HepG2 (cell line): ENCODE data around the gene ADGRD1. TPM values are rescaled to one million over a fixed set of nuclear protein-coding genes. Genes with fewer than 3 reads are reported as not detected.

Experiments
- ATAC-seq: fragments of 200-7000 bp; cut with Tn5 transposase; 3 replicates; pipeline ENCODE4 v1.9.1; 2020; ENCODE audit warnings: mild to moderate bottlenecking, moderate library complexity
- BruUV-seq: library from RNA; stranded (reverse); fragments of 400-500 nt; replicated peaks from 2 replicates; lab custom pipeline; 2021; lab: Mats Ljungman, UMichigan
- CTCF ChIA-PET: fragments of 300-600 bp; formaldehyde crosslinking; extraction: SDS; loops from one replicate; lab custom pipeline; 2021; ENCODE audit warnings: low total read pairs, inconsistent platforms, low intra/inter-chr PET ratio; lab: Yijun Ruan, JAX
- POLR2A ChIA-PET: fragments of 350-600 bp; sonication (Branson Sonifier 250); formaldehyde crosslinking; loops from one replicate; lab custom pipeline; 2020; ENCODE audit warnings: antibody characterized with exemption, inconsistent platforms; lab: Yijun Ruan, JAX
- DNase-seq: peaks from one replicate; pipeline ENCODE4 v3.0.0-alpha.2; 2015; ENCODE audit warnings: low spot score
- FAIRE-seq: peaks from 3 replicates; lab custom pipeline; 2011; peaks lifted over from hg19 to GRCh38; lab: Jason Lieb, UNC
- H2AFZ ChIP-seq: one replicate; pipeline ENCODE4 v1.6.1; 2011; ENCODE audit warnings: low read length, inconsistent platforms
- H3K27ac ChIP-seq: fragments of 300-600 bp; 3 replicates; pipeline ENCODE4 v1.8.0; 2011; ENCODE audit warnings: mixed run types, mild to moderate bottlenecking, mixed read lengths, low read length, inconsistent platforms; ENCODE audit not compliant: insufficient read depth; ENCODE audit errors: extremely low read length
- H3K27me3 ChIP-seq, 2 experiments: fragments of 200-600 bp in 1 of 2; 2 replicates in 1 of 2; 3 replicates in 1 of 2; pipeline versions ENCODE4 v1.6.0 to v1.8.0; 2011; ENCODE audit warnings: low read length in 2 of 2, mild to moderate bottlenecking in 2 of 2, moderate library complexity in 2 of 2, inconsistent platforms in 1 of 2; ENCODE audit not compliant: insufficient read depth in 2 of 2, control insufficient read depth in 1 of 2
- H3K36me3 ChIP-seq, 2 experiments: fragments of 200-600 bp in 1 of 2; replicated peaks in 1 of 2; 2 replicates in 1 of 2; 3 replicates in 1 of 2; pipeline versions ENCODE4 v1.5.1 to v1.8.0; 2011; ENCODE audit warnings: low read length in 2 of 2, inconsistent platforms in 1 of 2; ENCODE audit not compliant: insufficient read depth in 2 of 2, control insufficient read depth in 1 of 2
- H3K4me1 ChIP-seq: 2 replicates; pipeline ENCODE4 v1.5.1; 2012; ENCODE audit warnings: low read length, inconsistent platforms; ENCODE audit not compliant: insufficient read depth
- H3K4me2 ChIP-seq: 2 replicates; pipeline ENCODE4 v1.6.0; 2011; ENCODE audit warnings: low read depth, low read length, inconsistent platforms
- H3K4me3 ChIP-seq, 3 experiments: fragments of 200-600 bp in 1 of 3; sonication (generic), shearing (Covaris generic) in 1 of 3; replicated peaks in 1 of 3; 2 replicates each; pipeline ENCODE4 v1.5.1; 2011 to 2016; ENCODE audit warnings: low read length in 3 of 3, inconsistent platforms in 2 of 3, low read depth in 2 of 3, mild to moderate bottlenecking in 2 of 3, control low read depth in 1 of 3, mixed read lengths in 1 of 3; ENCODE audit not compliant: insufficient read depth in 1 of 3
- H3K79me2 ChIP-seq: one replicate; pipeline ENCODE4 v1.6.1; 2011; ENCODE audit warnings: low read length, inconsistent platforms; ENCODE audit not compliant: insufficient read depth
- H3K9ac ChIP-seq: 2 replicates; pipeline ENCODE4 v1.6.0; 2011; ENCODE audit warnings: mild to moderate bottlenecking, low read depth, low read length, inconsistent platforms; ENCODE audit not compliant: insufficient read depth
- H3K9me3 ChIP-seq: 2 replicates; pipeline ENCODE4 v1.5.1; 2012; ENCODE audit warnings: mild to moderate bottlenecking, low read length
- H4K20me1 ChIP-seq: 2 replicates; pipeline ENCODE4 v1.6.0; 2011; ENCODE audit warnings: inconsistent platforms, mild to moderate bottlenecking, low read length, moderate library complexity; ENCODE audit not compliant: insufficient read depth
- AGO1 ChIP-seq: fragments of 200-400 bp; formaldehyde crosslinking; IDR thresholded peaks from 2 replicates; pipeline ENCODE4 v1.6.1; 2017; ENCODE audit warnings: mild to moderate bottlenecking, low read depth, low read length, moderate library complexity; ENCODE audit not compliant: poor library complexity, severe bottlenecking
- BCL6 ChIP-seq: IDR thresholded peaks from 2 replicates; pipeline ENCODE4 v1.6.1; 2016; ENCODE audit warnings: missing genetic modification reagents, missing compliant biosample characterization
- CSRNP2 ChIP-seq: sonication (generic); formaldehyde crosslinking; conservative IDR thresholded peaks from 2 replicates; pipeline ENCODE4 v1.8.0; 2022; ENCODE audit warnings: low read depth, missing genetic modification reagents
- MED8 ChIP-seq: sonication (generic); formaldehyde crosslinking; IDR thresholded peaks from 2 replicates; pipeline ENCODE4 v1.8.1; 2023; ENCODE audit warnings: mild to moderate bottlenecking, missing genetic modification reagents; ENCODE audit not compliant: insufficient replicate concordance
- NKX3-1 ChIP-seq: sonication (generic); formaldehyde crosslinking; IDR thresholded peaks from 2 replicates; pipeline ENCODE4 v1.5.0; 2020; ENCODE audit warnings: missing genetic modification reagents
- PHF5A ChIP-seq: IDR thresholded peaks from one replicate; pipeline ENCODE4 v1.6.1; 2018; ENCODE audit warnings: low read depth, missing genetic modification reagents; ENCODE audit not compliant: unreplicated experiment
- SMYD3 ChIP-seq: sonication (generic); formaldehyde crosslinking; IDR thresholded peaks from 2 replicates; pipeline ENCODE4 v1.8.1; 2023; ENCODE audit warnings: mild to moderate bottlenecking, missing genetic modification reagents
- SP140L ChIP-seq: sonication (generic); formaldehyde crosslinking; IDR thresholded peaks from 2 replicates; pipeline ENCODE4 v1.4.0; 2020; ENCODE audit warnings: missing genetic modification reagents, borderline replicate concordance
- TBL1XR1 ChIP-seq: fragments of 150-350 bp; IDR thresholded peaks from 2 replicates; pipeline ENCODE4 v1.6.1; 2014; ENCODE audit warnings: borderline replicate concordance, low read length; ENCODE audit not compliant: partially characterized antibody
- TCF12 ChIP-seq, 2 experiments: fragments of 450-650 bp in 1 of 2; sonication (generic) in 1 of 2; formaldehyde crosslinking in 1 of 2; IDR thresholded peaks; 2 replicates each; pipeline versions ENCODE4 v1.6.1 to v1.8.0; 2017 to 2022; ENCODE audit warnings: antibody characterized with exemption in 1 of 2, mild to moderate bottlenecking in 1 of 2, missing genetic modification reagents in 1 of 2, moderate library complexity in 1 of 2
- ZNF354B ChIP-seq: sonication (generic); formaldehyde crosslinking; IDR thresholded peaks from 2 replicates; pipeline ENCODE4 v1.8.0; 2022; ENCODE audit warnings: mild to moderate bottlenecking, missing genetic modification reagents
- ZNF382 ChIP-seq: sonication (generic); formaldehyde crosslinking; IDR thresholded peaks from 2 replicates; pipeline ENCODE4 v1.5.0; 2020; ENCODE audit warnings: missing genetic modification reagents, mild to moderate bottlenecking, borderline replicate concordance
- ZNF570 ChIP-seq: sonication (generic); formaldehyde crosslinking; IDR thresholded peaks from 2 replicates; pipeline ENCODE4 v1.4.0; 2020; ENCODE audit warnings: mild to moderate bottlenecking, missing genetic modification reagents, borderline replicate concordance
- ZNF607 ChIP-seq: sonication (generic); formaldehyde crosslinking; IDR thresholded peaks from 2 replicates; pipeline ENCODE4 v1.5.1; 2020; ENCODE audit warnings: missing genetic modification reagents, mild to moderate bottlenecking, borderline replicate concordance
- WGBS: methylation state at CpG from one replicate; pipeline ENCODE4 v1.1.6; 2017; ENCODE audit warnings: low lambda C conversion rate; 5-methylcytosine and 5-hydroxymethylcytosine counted together
- in situ Hi-C: cut with HindIII; loops from 2 replicates; pipeline ENCODE4 v1.10.0; 2017; ENCODE audit warnings: low pct_unique_long_range_greater_than_20kb; ENCODE audit not compliant: extremely low pct_ligation_motif_present
- intact Hi-C: fragments of 100-400 bp; cut with micrococcal nuclease; formaldehyde crosslinking; loops from one replicate; pipeline ENCODE4 v1.10.0; 2022; ENCODE audit not compliant: unreplicated experiment
- polyA plus RNA-seq, 8 experiments: library from polyadenylated mRNA; depleted of rRNA in 3 of 8; stranded (reverse) in 7 of 8; unstranded in 1 of 8; fragments of >200 nt; fragmentation: Illumina TruSeq in 4 of 8; extraction: Trizol in 4 of 8; gene quantifications; 2 replicates each; pipeline versions ENCODE4 v1.2.1 to v1.2.3, GENCODE V29; 2011 to 2016; ENCODE audit warnings: low read depth in 4 of 8, missing spikeins in 1 of 8, mixed read lengths in 1 of 8; ENCODE audit not compliant: insufficient read depth in 1 of 8
- total RNA-seq, 5 experiments: library from RNA; depleted of rRNA; stranded (reverse); fragments of >200 nt; fragmentation: Illumina TruSeq; extraction: Trizol; gene quantifications; 2 replicates each; pipeline ENCODE4 v1.2.3, GENCODE V29; 2016; ENCODE audit warnings: low read depth in 1 of 5
- TF ChIP-seq, protein P1 (sequence below): sonication (generic); formaldehyde crosslinking; IDR thresholded peaks from 2 replicates; pipeline ENCODE4 v1.8.0; 2022; ENCODE audit warnings: missing genetic modification reagents, low read depth, mild to moderate bottlenecking, borderline replicate concordance
- TF ChIP-seq, protein P2 (sequence below): IDR thresholded peaks from 2 replicates; pipeline ENCODE4 v1.6.1; 2016; ENCODE audit warnings: low read depth, missing genetic modification reagents, missing compliant biosample characterization

ADGRD1 gene
- total and polyA plus RNA-seq, 2 of the 13 experiments (the other 11 are each of a cell fraction or from before 2014, with no cell fraction given) = 0.46 to 12.4 TPM

DNA sequence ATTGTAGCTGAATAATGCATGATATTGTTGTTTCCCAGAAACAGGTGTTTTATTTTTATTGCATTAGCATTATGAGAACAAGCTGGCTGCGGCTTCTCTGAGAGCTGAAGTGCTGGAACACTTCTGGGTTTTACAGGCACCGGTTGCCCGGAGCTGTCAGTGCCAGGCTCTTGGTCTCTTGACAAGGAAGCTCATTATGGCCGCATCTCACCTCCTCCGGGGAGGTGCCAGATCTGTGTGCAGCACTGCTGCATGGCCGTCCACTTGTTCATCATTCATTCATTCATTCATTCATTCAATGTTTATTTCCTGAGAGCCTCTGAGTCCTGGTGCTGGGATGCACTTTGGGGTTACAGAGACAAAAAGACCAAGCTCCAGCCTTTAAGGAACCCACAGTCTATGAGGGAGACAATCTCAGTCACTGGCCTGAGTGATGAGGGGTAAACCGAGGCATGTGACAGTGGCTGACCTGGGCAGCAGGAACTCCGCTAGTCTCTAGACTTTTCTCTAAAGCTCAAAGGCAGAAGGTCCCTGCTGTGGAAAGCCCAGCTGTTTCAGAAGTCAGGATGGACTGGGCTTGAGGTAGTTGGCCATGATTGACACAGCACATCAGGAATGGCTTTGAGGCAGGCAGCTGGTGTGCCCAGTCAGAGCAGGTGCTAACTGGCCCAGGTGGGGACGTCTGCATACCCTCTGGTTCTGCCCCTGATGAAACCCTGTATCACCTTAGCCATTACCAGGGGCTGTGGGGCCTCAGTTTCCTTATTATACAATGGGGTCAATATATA lies 181.0 kb downstream of the ADGRD1 start:
- ATAC-seq (no peak), FAIRE-seq (no peak), DNase-seq (no peak)
- intact Hi-C loops (no loop called here), in situ Hi-C loops (loop anchor here (5.0 kb wide), 1 partner anchor 217 kb away; no protein-coding TSS in a partner anchor)
- H3K9ac ChIP-seq = no peak overlapping the region
- ChIA-PET POLR2A (no interaction called here), CTCF (no interaction called here)
- no TSS peak for BruUV-seq
- no peaks in the 10 kb centered on the region for H3K4me1 ChIP-seq
- no peaks in the 10 kb centered on the region for H3K9me3 ChIP-seq
- no peaks in the 10 kb centered on the region; a peak in 1 of 5 replicates for H3K27me3 ChIP-seq
- H3K4me2 ChIP-seq = no peak overlapping the region
- 82% methylated on average over 6 of the region's 9 CpGs for WGBS
- H3K27ac ChIP-seq = no peak overlapping the region
- H3K36me3 ChIP-seq = no peaks in the 10 kb centered on the region
- no peaks in the 10 kb centered on the region for H4K20me1 ChIP-seq
- H3K79me2 ChIP-seq = no peaks in the 10 kb centered on the region
- H2AFZ ChIP-seq = no peak overlapping the region
- H3K4me3 ChIP-seq = no peak overlapping the region
- no peak for TF ChIP-seq TCF12 (IDR thresholded peaks at IDR 0.05)
- TF ChIP-seq TCF12 (CRISPR knock-in tag; IDR thresholded peaks at IDR 0.05) = no peak
- no peak for TF ChIP-seq SMYD3
- no peak for TF ChIP-seq TBL1XR1
- no peak for TF ChIP-seq NKX3-1 (CRISPR knock-in tag)
- TF ChIP-seq PHF5A (CRISPR knock-in tag) = no peak
- no peak for TF ChIP-seq BCL6
- TF ChIP-seq AGO1 = no peak
- TF ChIP-seq, protein P1, sequence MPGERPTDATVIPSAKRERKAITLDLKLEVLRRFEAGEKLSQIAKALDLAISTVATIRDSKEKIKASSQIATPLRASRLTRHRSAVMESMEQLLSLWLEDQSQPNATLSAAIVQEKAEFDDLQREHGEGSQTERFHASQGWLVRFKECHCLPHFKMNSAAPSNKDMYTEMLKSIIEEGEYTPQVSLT (CRISPR knock-in tag) = no peak
- no peak for TF ChIP-seq ZNF354B
- TF ChIP-seq CSRNP2 (CRISPR knock-in tag) = no peak
- TF ChIP-seq MED8 (CRISPR knock-in tag) = no peak
- TF ChIP-seq ZNF570 (CRISPR knock-in tag) = no peak
- TF ChIP-seq, protein P2, sequence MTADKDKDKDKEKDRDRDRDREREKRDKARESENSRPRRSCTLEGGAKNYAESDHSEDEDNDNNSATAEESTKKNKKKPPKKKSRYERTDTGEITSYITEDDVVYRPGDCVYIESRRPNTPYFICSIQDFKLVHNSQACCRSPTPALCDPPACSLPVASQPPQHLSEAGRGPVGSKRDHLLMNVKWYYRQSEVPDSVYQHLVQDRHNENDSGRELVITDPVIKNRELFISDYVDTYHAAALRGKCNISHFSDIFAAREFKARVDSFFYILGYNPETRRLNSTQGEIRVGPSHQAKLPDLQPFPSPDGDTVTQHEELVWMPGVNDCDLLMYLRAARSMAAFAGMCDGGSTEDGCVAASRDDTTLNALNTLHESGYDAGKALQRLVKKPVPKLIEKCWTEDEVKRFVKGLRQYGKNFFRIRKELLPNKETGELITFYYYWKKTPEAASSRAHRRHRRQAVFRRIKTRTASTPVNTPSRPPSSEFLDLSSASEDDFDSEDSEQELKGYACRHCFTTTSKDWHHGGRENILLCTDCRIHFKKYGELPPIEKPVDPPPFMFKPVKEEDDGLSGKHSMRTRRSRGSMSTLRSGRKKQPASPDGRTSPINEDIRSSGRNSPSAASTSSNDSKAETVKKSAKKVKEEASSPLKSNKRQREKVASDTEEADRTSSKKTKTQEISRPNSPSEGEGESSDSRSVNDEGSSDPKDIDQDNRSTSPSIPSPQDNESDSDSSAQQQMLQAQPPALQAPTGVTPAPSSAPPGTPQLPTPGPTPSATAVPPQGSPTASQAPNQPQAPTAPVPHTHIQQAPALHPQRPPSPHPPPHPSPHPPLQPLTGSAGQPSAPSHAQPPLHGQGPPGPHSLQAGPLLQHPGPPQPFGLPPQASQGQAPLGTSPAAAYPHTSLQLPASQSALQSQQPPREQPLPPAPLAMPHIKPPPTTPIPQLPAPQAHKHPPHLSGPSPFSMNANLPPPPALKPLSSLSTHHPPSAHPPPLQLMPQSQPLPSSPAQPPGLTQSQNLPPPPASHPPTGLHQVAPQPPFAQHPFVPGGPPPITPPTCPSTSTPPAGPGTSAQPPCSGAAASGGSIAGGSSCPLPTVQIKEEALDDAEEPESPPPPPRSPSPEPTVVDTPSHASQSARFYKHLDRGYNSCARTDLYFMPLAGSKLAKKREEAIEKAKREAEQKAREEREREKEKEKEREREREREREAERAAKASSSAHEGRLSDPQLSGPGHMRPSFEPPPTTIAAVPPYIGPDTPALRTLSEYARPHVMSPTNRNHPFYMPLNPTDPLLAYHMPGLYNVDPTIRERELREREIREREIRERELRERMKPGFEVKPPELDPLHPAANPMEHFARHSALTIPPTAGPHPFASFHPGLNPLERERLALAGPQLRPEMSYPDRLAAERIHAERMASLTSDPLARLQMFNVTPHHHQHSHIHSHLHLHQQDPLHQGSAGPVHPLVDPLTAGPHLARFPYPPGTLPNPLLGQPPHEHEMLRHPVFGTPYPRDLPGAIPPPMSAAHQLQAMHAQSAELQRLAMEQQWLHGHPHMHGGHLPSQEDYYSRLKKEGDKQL = no peak
- TF ChIP-seq SP140L (CRISPR knock-in tag) = no peak
- TF ChIP-seq ZNF607 (CRISPR knock-in tag) = no peak
- TF ChIP-seq ZNF382 (CRISPR knock-in tag) = no peak
